ENCODE results near the gene ZDHHC13.

DNA sequence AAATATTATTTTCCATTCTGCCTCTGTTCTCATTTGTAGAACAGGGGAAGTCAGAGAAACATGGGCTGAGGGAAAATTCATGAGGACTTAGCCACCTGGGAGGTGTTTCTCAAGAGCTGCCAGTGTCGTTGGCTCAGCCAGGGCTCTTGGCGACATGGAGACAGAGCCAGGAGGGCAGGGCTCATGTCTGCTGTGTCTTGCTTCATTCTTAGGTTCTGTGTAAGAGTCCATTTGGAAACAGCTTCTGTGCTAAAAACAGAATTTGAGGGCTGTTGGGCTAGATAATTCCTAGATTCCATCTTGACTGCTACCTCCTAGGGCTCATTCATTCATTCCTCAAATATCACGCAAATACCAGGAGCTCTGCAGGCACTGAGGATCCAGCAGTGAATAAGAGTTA lies 41.3 kb upstream of the ZDHHC13 start:
- TF ChIP-seq, protein P1, sequence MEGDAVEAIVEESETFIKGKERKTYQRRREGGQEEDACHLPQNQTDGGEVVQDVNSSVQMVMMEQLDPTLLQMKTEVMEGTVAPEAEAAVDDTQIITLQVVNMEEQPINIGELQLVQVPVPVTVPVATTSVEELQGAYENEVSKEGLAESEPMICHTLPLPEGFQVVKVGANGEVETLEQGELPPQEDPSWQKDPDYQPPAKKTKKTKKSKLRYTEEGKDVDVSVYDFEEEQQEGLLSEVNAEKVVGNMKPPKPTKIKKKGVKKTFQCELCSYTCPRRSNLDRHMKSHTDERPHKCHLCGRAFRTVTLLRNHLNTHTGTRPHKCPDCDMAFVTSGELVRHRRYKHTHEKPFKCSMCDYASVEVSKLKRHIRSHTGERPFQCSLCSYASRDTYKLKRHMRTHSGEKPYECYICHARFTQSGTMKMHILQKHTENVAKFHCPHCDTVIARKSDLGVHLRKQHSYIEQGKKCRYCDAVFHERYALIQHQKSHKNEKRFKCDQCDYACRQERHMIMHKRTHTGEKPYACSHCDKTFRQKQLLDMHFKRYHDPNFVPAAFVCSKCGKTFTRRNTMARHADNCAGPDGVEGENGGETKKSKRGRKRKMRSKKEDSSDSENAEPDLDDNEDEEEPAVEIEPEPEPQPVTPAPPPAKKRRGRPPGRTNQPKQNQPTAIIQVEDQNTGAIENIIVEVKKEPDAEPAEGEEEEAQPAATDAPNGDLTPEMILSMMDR (IDR thresholded peaks at IDR 0.05 in 8 of 11, conservative IDR thresholded peaks at IDR 0.05 in 3 of 11) = no peak
- TF ChIP-seq POLR2A (IDR thresholded peaks at IDR 0.05) = no peak
- no peak for TF ChIP-seq POLR2AphosphoS5 (IDR thresholded peaks at IDR 0.05)

Measured in spleen (tissue), 7 donors.